ENCODE measurements around the gene OGDH. TPM values are rescaled to one million over a fixed set of nuclear protein-coding genes. Genes with fewer than 3 reads are reported as not detected.

OGDH gene
- total RNA-seq, 1 experiment from 2014 or later: 69.1 TPM

DNA sequence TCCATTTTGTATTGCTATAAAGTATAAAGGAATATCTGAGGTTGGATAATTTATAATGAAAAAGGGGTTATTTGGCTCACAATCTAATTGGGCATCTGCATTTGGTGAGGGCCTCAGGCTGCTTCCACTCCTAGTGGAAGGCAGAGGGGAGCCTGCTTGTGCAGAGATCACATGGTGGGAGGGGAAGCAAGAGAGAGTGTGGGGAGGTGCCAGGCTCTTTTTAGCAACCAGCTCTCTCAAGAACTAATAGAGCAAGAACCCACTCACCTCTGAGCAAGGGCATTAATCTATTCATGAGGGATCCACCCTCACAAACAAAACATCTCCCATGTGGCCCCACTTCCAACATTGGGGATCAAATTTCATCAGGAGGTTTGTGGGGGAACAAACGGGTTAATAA is 64.6 kb downstream of the OGDH start:
- Histone ChIP-seq H3K9me2 (ENCODE audit: insufficient read depth) (no peaks in the 10 kb centered on the region), H3K4me1 (ENCODE audit: control insufficient read depth in 1 of 2, insufficient read depth in 2 of 2, low read length in 2 of 2) (no peaks in the 10 kb centered on the region), H3K27me3 (ENCODE audit: insufficient read depth, low read length) (no peaks in the 10 kb centered on the region), H3K4me3 (replicated peaks in 1 of 2; ENCODE audit: low read depth in 1 of 2, low read length in 2 of 2) (no peak overlapping the region), H2AFZ (ENCODE audit: low read depth, low read length, poor library complexity, severe bottlenecking) (no peak overlapping the region), H4K20me1 (ENCODE audit: insufficient read depth) (no peaks in the 10 kb centered on the region), H3K4me2 (ENCODE audit: low read length) (no peak overlapping the region), H3K9me3 (ENCODE audit: control insufficient read depth in 1 of 2, insufficient read depth in 1 of 2, low read depth in 1 of 2, low read length in 2 of 2) (no peaks in the 10 kb centered on the region), H3K9ac (ENCODE audit: low read length) (no peak overlapping the region), H3K79me2 (ENCODE audit: insufficient read depth, low read length) (no peaks in the 10 kb centered on the region), H3K27ac (ENCODE audit: low read depth, low read length) (no peak overlapping the region), H3K36me3 (ENCODE audit: control insufficient read depth in 1 of 2, insufficient read depth in 2 of 2, low read length in 2 of 2) (peaks cover 4% of the 10 kb centered on the region in 2 experiments; a peak in 2 of 4 replicates)
- intact Hi-C loops (cut with micrococcal nuclease): no loop called here
- no peak for TF ChIP-seq JUND (IDR thresholded peaks at IDR 0.05)
- TF ChIP-seq POLR2A (IDR thresholded peaks at IDR 0.05; ENCODE audit: borderline replicate concordance, extremely low read depth, insufficient read depth, insufficient read length): no peak
- TF ChIP-seq ELF1 (IDR thresholded peaks at IDR 0.05; ENCODE audit: borderline replicate concordance, low read depth): no peak
- TF ChIP-seq ZFX (IDR thresholded peaks at IDR 0.05): no peak
- no peak for TF ChIP-seq ZNF274 (IDR thresholded peaks at IDR 0.05; ENCODE audit: low read depth, low read length)
- TF ChIP-seq, protein P1, sequence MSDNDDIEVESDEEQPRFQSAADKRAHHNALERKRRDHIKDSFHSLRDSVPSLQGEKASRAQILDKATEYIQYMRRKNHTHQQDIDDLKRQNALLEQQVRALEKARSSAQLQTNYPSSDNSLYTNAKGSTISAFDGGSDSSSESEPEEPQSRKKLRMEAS (IDR thresholded peaks at IDR 0.05): no peak
- no peak for TF ChIP-seq SP1 (IDR thresholded peaks at IDR 0.05; ENCODE audit: low read depth)
- no peak for TF ChIP-seq EZH2phosphoT487 (IDR thresholded peaks at IDR 0.05; ENCODE audit: borderline replicate concordance)
- TF ChIP-seq, protein P2, sequence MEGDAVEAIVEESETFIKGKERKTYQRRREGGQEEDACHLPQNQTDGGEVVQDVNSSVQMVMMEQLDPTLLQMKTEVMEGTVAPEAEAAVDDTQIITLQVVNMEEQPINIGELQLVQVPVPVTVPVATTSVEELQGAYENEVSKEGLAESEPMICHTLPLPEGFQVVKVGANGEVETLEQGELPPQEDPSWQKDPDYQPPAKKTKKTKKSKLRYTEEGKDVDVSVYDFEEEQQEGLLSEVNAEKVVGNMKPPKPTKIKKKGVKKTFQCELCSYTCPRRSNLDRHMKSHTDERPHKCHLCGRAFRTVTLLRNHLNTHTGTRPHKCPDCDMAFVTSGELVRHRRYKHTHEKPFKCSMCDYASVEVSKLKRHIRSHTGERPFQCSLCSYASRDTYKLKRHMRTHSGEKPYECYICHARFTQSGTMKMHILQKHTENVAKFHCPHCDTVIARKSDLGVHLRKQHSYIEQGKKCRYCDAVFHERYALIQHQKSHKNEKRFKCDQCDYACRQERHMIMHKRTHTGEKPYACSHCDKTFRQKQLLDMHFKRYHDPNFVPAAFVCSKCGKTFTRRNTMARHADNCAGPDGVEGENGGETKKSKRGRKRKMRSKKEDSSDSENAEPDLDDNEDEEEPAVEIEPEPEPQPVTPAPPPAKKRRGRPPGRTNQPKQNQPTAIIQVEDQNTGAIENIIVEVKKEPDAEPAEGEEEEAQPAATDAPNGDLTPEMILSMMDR (IDR thresholded peaks at IDR 0.05 in 2 of 3, conservative IDR thresholded peaks at IDR 0.05 in 1 of 3; ENCODE audit: borderline replicate concordance in 1 of 3, insufficient read depth in 1 of 3, low read depth in 2 of 3, low read length in 2 of 3): no peak
- no peak for TF ChIP-seq TCF7L2 (IDR thresholded peaks at IDR 0.05; ENCODE audit: borderline replicate concordance, extremely low read depth, insufficient read depth, insufficient read length)
- TF ChIP-seq, protein P3, sequence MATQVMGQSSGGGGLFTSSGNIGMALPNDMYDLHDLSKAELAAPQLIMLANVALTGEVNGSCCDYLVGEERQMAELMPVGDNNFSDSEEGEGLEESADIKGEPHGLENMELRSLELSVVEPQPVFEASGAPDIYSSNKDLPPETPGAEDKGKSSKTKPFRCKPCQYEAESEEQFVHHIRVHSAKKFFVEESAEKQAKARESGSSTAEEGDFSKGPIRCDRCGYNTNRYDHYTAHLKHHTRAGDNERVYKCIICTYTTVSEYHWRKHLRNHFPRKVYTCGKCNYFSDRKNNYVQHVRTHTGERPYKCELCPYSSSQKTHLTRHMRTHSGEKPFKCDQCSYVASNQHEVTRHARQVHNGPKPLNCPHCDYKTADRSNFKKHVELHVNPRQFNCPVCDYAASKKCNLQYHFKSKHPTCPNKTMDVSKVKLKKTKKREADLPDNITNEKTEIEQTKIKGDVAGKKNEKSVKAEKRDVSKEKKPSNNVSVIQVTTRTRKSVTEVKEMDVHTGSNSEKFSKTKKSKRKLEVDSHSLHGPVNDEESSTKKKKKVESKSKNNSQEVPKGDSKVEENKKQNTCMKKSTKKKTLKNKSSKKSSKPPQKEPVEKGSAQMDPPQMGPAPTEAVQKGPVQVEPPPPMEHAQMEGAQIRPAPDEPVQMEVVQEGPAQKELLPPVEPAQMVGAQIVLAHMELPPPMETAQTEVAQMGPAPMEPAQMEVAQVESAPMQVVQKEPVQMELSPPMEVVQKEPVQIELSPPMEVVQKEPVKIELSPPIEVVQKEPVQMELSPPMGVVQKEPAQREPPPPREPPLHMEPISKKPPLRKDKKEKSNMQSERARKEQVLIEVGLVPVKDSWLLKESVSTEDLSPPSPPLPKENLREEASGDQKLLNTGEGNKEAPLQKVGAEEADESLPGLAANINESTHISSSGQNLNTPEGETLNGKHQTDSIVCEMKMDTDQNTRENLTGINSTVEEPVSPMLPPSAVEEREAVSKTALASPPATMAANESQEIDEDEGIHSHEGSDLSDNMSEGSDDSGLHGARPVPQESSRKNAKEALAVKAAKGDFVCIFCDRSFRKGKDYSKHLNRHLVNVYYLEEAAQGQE (IDR thresholded peaks at IDR 0.05; ENCODE audit: low read depth): no peak
- no peak for TF ChIP-seq SRF (IDR thresholded peaks at IDR 0.05; ENCODE audit: low read depth)
- no peak for TF ChIP-seq POLR2AphosphoS5 (IDR thresholded peaks at IDR 0.05; ENCODE audit: low read depth, low read length)
- TF ChIP-seq RAD21 (IDR thresholded peaks at IDR 0.05; ENCODE audit: low read depth): no peak
- CTCF ChIA-PET: no interaction called here
- BruUV-seq (replicated peaks): no TSS peak
- RAD21 ChIA-PET (ENCODE audit: low non-redundant PET in 1 of 2, low total read pairs in 2 of 2, uncharacterized antibody in 2 of 2, unreplicated experiment in 2 of 2): no interaction called here
- DNase-seq (ENCODE audit: low read depth, low spot score): no peak
- POLR2A ChIA-PET: no interaction called here
- ATAC-seq: no peak

All from HCT116 (cell line).